A549 (cell line): ENCODE results near the gene NOXO1. TPM values are rescaled to one million over a fixed set of nuclear protein-coding genes. Genes with fewer than 3 reads are reported as not detected.
A peak's percentile ranks its signal among the peaks of the same experiment; 100 is the strongest.

ENCODE experiments used
- ATAC-seq, 2 experiments: fragments of 200-7000 bp in 1 of 2; fragments of >200 bp in 1 of 2; cut with Nextera tagmentation in 1 of 2; cut with Tn5 transposase in 1 of 2; 3 replicates each; pipeline versions ENCODE4 v1.8.0 to v1.9.1; 2018 to 2020; ENCODE audit warnings: mild to moderate bottlenecking in 1 of 2, moderate library complexity in 1 of 2
- CTCF ChIA-PET: fragments of 300-600 bp; sonication (Branson Sonifier 250); formaldehyde crosslinking; extraction: SDS; loops from one replicate; lab custom pipeline; 2021; ENCODE audit warnings: antibody characterized with exemption, inconsistent platforms; lab: Yijun Ruan, JAX
- POLR2A ChIA-PET: fragments of 350-600 bp; formaldehyde crosslinking; extraction: SDS; loops from one replicate; lab custom pipeline; 2021; ENCODE audit warnings: antibody characterized with exemption, inconsistent platforms; lab: Yijun Ruan, JAX
- DNase-seq, 2 experiments: peaks; one replicate each; pipeline versions ENCODE4 v3.0.0 to v3.0.0-alpha.2; 2011 to 2016; ENCODE audit warnings: low read depth in 1 of 2, low spot score in 1 of 2
- FAIRE-seq: peaks from 2 replicates; lab custom pipeline; 2011; peaks lifted over from hg19 to GRCh38; lab: Jason Lieb, UNC
- H3K27ac ChIP-seq, 2 experiments: fragments of >200 bp; sonication (Bioruptor Twin); formaldehyde crosslinking; 3 replicates each; pipeline ENCODE4 v1.5.1; 2016 to 2017
- H3K4me1 ChIP-seq: fragments of >200 bp; sonication (Bioruptor Twin); formaldehyde crosslinking; 3 replicates; pipeline ENCODE4 v1.6.1; 2016
- H3K4me2 ChIP-seq: fragments of >200 bp; sonication (Bioruptor Twin); formaldehyde crosslinking; 3 replicates; pipeline ENCODE4 v1.6.1; 2016
- H3K4me3 ChIP-seq: fragments of >200 bp; sonication (Bioruptor Twin); formaldehyde crosslinking; 3 replicates; pipeline ENCODE4 v1.5.1; 2016
- H3K9me3 ChIP-seq: fragments of >200 bp; sonication (Bioruptor Twin); formaldehyde crosslinking; 3 replicates; pipeline ENCODE4 v1.6.1; 2016
- BHLHE40 ChIP-seq: IDR thresholded peaks from 2 replicates; pipeline ENCODE4 v1.6.1; 2012; ENCODE audit warnings: low read depth, low read length, inconsistent platforms
- CHD4 ChIP-seq: fragments of 200-600 bp; sonication (generic); IDR thresholded peaks from 2 replicates; pipeline ENCODE4 v1.6.1; 2016; ENCODE audit warnings: antibody characterized with exemption, mild to moderate bottlenecking, borderline replicate concordance
- CTCF ChIP-seq: fragments of >200 bp; sonication (Bioruptor Twin); formaldehyde crosslinking; IDR thresholded peaks from 3 replicates; pipeline ENCODE4 v1.5.1; 2016
- E2F6 ChIP-seq: IDR thresholded peaks from 2 replicates; pipeline ENCODE4 v1.6.1; 2012; ENCODE audit warnings: low read depth, borderline replicate concordance
- EHF ChIP-seq: fragments of 250-450 bp; sonication (Bioruptor Pico); IDR thresholded peaks from 2 replicates; pipeline ENCODE4 v1.5.0; 2020; ENCODE audit warnings: mild to moderate bottlenecking
- FOSB ChIP-seq: fragments of 250-450 bp; sonication (Bioruptor Pico); IDR thresholded peaks from 2 replicates; pipeline ENCODE4 v1.5.0; 2020; ENCODE audit warnings: mild to moderate bottlenecking, moderate library complexity
- FOSL2 ChIP-seq, 2 experiments: fragments of 450-650 bp in 1 of 2; fragments of >200 bp in 1 of 2; sonication (Bioruptor Twin) in 1 of 2; formaldehyde crosslinking; IDR thresholded peaks; 2 replicates each; pipeline versions ENCODE4 v1.5.0 to v1.6.1; 2016 to 2020; ENCODE audit warnings: mild to moderate bottlenecking in 1 of 2, moderate library complexity in 1 of 2
- FOXS1 ChIP-seq: fragments of 250-450 bp; sonication (Bioruptor Pico); IDR thresholded peaks from 2 replicates; pipeline ENCODE4 v1.5.0; 2020; ENCODE audit warnings: mild to moderate bottlenecking, moderate library complexity
- GATA3 ChIP-seq: IDR thresholded peaks from 2 replicates; pipeline ENCODE4 v1.6.1; 2012; ENCODE audit warnings: borderline replicate concordance
- HDAC2 ChIP-seq: fragments of 200-600 bp; sonication (generic); IDR thresholded peaks from 2 replicates; pipeline ENCODE4 v1.6.1; 2016
- HES2 ChIP-seq: fragments of >200 bp; sonication (Bioruptor Twin); formaldehyde crosslinking; IDR thresholded peaks from 2 replicates; pipeline ENCODE4 v1.6.1; 2016
- HMGXB4 ChIP-seq: fragments of 250-450 bp; sonication (Bioruptor Pico); IDR thresholded peaks from 2 replicates; pipeline ENCODE4 v1.5.0; 2021; ENCODE audit warnings: mild to moderate bottlenecking, moderate library complexity, borderline replicate concordance
- HOXB13 ChIP-seq: fragments of 250-450 bp; sonication (Bioruptor Pico); IDR thresholded peaks from 2 replicates; pipeline ENCODE4 v1.5.0; 2020; ENCODE audit warnings: low read depth, mild to moderate bottlenecking, moderate library complexity
- HOXB5 ChIP-seq: fragments of 250-450 bp; sonication (Bioruptor Pico); IDR thresholded peaks from 2 replicates; pipeline ENCODE4 v1.5.0; 2020; ENCODE audit warnings: mild to moderate bottlenecking, moderate library complexity
- JUN ChIP-seq, 2 experiments: fragments of >200 bp; sonication (Bioruptor Twin); formaldehyde crosslinking; IDR thresholded peaks; 2 replicates in 1 of 2; 3 replicates in 1 of 2; pipeline ENCODE4 v1.6.1; 2016 to 2017
- JUNB ChIP-seq: fragments of >200 bp; sonication (Bioruptor Twin); formaldehyde crosslinking; IDR thresholded peaks from 2 replicates; pipeline ENCODE4 v1.6.1; 2016
- KDM1A ChIP-seq: fragments of 200-600 bp; sonication (generic); IDR thresholded peaks from 2 replicates; pipeline ENCODE4 v1.6.1; 2016; ENCODE audit warnings: low read depth, mild to moderate bottlenecking
- KDM5A ChIP-seq: fragments of 200-600 bp; sonication (generic); IDR thresholded peaks from 2 replicates; pipeline ENCODE4 v1.6.1; 2016; ENCODE audit warnings: antibody characterized with exemption, mild to moderate bottlenecking
- MAX ChIP-seq: IDR thresholded peaks from 2 replicates; pipeline ENCODE4 v1.6.1; 2012
- MAZ ChIP-seq: fragments of 150-350 bp; IDR thresholded peaks from 2 replicates; pipeline ENCODE4 v1.6.1; 2014; ENCODE audit warnings: antibody characterized with exemption, low read depth, low read length, borderline replicate concordance
- PBX3 ChIP-seq: IDR thresholded peaks from 2 replicates; pipeline ENCODE4 v1.6.1; 2012
- PHF8 ChIP-seq: fragments of 200-600 bp; sonication (generic); IDR thresholded peaks from 2 replicates; pipeline ENCODE4 v1.6.1; 2016; ENCODE audit warnings: low read depth, mild to moderate bottlenecking, antibody characterized with exemption, moderate library complexity, borderline replicate concordance
- POLR2A ChIP-seq: IDR thresholded peaks from 2 replicates; pipeline ENCODE4 v1.6.1; 2012; ENCODE audit warnings: mild to moderate bottlenecking, low read length
- POLR2AphosphoS2 ChIP-seq: conservative IDR thresholded peaks from 2 replicates; pipeline ENCODE4 v1.6.1; 2012; ENCODE audit warnings: low read length, improper control_type of control experiment, inconsistent platforms
- RAD21 ChIP-seq, 2 experiments: fragments of >200 bp in 1 of 2; sonication (Bioruptor Twin) in 1 of 2; formaldehyde crosslinking in 1 of 2; IDR thresholded peaks in 1 of 2; conservative IDR thresholded peaks in 1 of 2; 2 replicates in 1 of 2; 3 replicates in 1 of 2; pipeline ENCODE4 v1.6.1; 2012 to 2018; ENCODE audit warnings: inconsistent platforms in 1 of 2
- RCOR1 ChIP-seq: fragments of 150-350 bp; IDR thresholded peaks from 2 replicates; pipeline ENCODE4 v1.6.1; 2014; ENCODE audit warnings: antibody characterized with exemption, low read length, low read depth
- SREBF2 ChIP-seq: fragments of 450-650 bp; IDR thresholded peaks from 2 replicates; pipeline ENCODE4 v1.6.1; 2014; ENCODE audit warnings: mild to moderate bottlenecking, moderate library complexity
- ZFP36 ChIP-seq: fragments of 450-650 bp; IDR thresholded peaks from 2 replicates; pipeline ENCODE4 v1.6.1; 2014; ENCODE audit warnings: borderline replicate concordance; ENCODE audit not compliant: partially characterized antibody
- ZNF302 ChIP-seq: fragments of 250-450 bp; sonication (Bioruptor Pico); IDR thresholded peaks from 2 replicates; pipeline ENCODE4 v1.9.0; 2021; ENCODE audit warnings: inconsistent platforms, mild to moderate bottlenecking, moderate library complexity
- WGBS: methylation state at CpG from one replicate; pipeline ENCODE4 v1.1.6; 2017; ENCODE audit errors: missing lambda C conversion rate; 5-methylcytosine and 5-hydroxymethylcytosine counted together
- polyA plus RNA-seq, 4 experiments: library from polyadenylated mRNA; depleted of rRNA in 3 of 4; stranded (reverse); fragments of >200 nt; fragmentation: RNase III in 1 of 4; extraction: RNeasy Plus Mini Kit Qiagen cat#74134 plus additional on column Dnase treatment in 1 of 4; gene quantifications; 2 replicates in 3 of 4; 3 replicates in 1 of 4; pipeline ENCODE4 v1.2.3, GENCODE V29; 2011 to 2017

NOXO1 gene
- polyA plus RNA-seq, 2 of the 4 experiments (the other 2 are of a cell fraction): 0.32 TPM; not detected in 1

- WGBS: 91% methylated on average over 12 of the region's 12 CpGs
- peak overlapping the region; percentile 89 to 97; a peak in 5 of 6 replicates for H3K27ac ChIP-seq
- H3K9me3 ChIP-seq: no peaks in the 10 kb centered on the region
- TF ChIP-seq FOSL2 (IDR thresholded peaks at IDR 0.05) (no peak), FOSL2 (CRISPR knock-in tag; IDR thresholded peaks at IDR 0.05) (no peak), HOXB5 (CRISPR knock-in tag) (no peak), HOXB13 (CRISPR knock-in tag) (no peak), MAZ (no peak), KDM5A (no peak), ZFP36 (no peak), FOXS1 (CRISPR knock-in tag) (no peak)
- H3K4me3 ChIP-seq: no peak overlapping the region
- ChIA-PET POLR2A (interaction anchor here (2.7 kb wide), 1 partner anchor 131 kb away, joined by 19 read pairs; the partner anchor contains the start of gene TRAF7), CTCF (interaction anchor here (0.6 to 7.8 kb wide), 18 partner anchors 8 to 198 kb away, joined by 3 to 117 read pairs (median 4); partner anchors contain the start of genes NTHL1, PKD1 and TSC2)
- no peak for ATAC-seq
- FAIRE-seq: no peak
- DNase-seq: no peak
- peak overlapping the region; percentile 92; the same call in 2 of the 3 replicates for H3K4me2 ChIP-seq
- H3K4me1 ChIP-seq: peaks cover 31% of the 10 kb centered on the region
These were observed 42.8 kb upstream of the NOXO1 start for GRCh38 chr16:2024032-2024420.

GRCh38 chr16:2023092-2024031, 42.1 kb upstream of the NOXO1 start:
- CTCF ChIA-PET: interaction anchor here (0.5 to 7.8 kb wide), 43 partner anchors 9 to 924 kb away, joined by 3 to 117 read pairs (median 4); partner anchors contain the start of genes ECI1, NTHL1, PKD1 and TRAF7
- Histone ChIP-seq H3K27ac (peak overlapping the region; percentile 89 to 97), H3K4me2 (peak overlapping the region; percentile 92), H3K9me3 (no peaks in the 10 kb centered on the region), H3K4me1 (peaks cover 31% of the 10 kb centered on the region), H3K4me3 (peak overlapping the region; percentile 34)
- ATAC-seq: peak; percentile 54 to 80
- 24% methylated on average over 20 of the region's 53 CpGs for WGBS
- peak; percentile 43 for FAIRE-seq
- peak; percentile 88 to 92 for DNase-seq
- POLR2A ChIA-PET: interaction anchor here (0.9 to 2.7 kb wide), 3 partner anchors 59 to 132 kb away, joined by 4 to 19 read pairs (median 5); partner anchors contain the start of genes RPS2 and TRAF7
- TF ChIP-seq MAX (peak; percentile 16; the same call in 1 of the 2 replicates), BHLHE40 (no peak), FOXS1 (CRISPR knock-in tag) (no peak), POLR2AphosphoS2 (no peak), GATA3 (no peak), KDM1A (no peak), FOSB (CRISPR knock-in tag) (no peak), CTCF (peak; percentile 93), JUNB (no peak), ZFP36 (no peak), PHF8 (no peak), CHD4 (no peak), FOSL2 (IDR thresholded peaks at IDR 0.05) (no peak), FOSL2 (CRISPR knock-in tag; IDR thresholded peaks at IDR 0.05) (no peak), E2F6 (peak; percentile 7; the same call in 1 of the 2 replicates), ZNF302 (no peak), PBX3 (no peak), EHF (CRISPR knock-in tag) (no peak), RAD21 (conservative IDR thresholded peaks at IDR 0.05 in 1 of 2, IDR thresholded peaks at IDR 0.05 in 1 of 2) (peak; percentile 94 to 97), HES2 (no peak), MAZ (peak; percentile 65), POLR2A (peak; percentile 61), HMGXB4 (no peak), SREBF2 (no peak), HDAC2 (no peak), RCOR1 (no peak), JUN (IDR thresholded peaks at IDR 0.05) (peak in 1 of 2 experiments; percentile 47; a peak in 2 of 5 replicates)
